Endodermal cell (in vitro differentiated cells): ENCODE results near the gene CSN2. TPM values are rescaled to one million over a fixed set of nuclear protein-coding genes. Genes with fewer than 3 reads are reported as not detected.

Source experiments
- DNase-seq: peaks from one replicate; pipeline ENCODE4 v3.0.0-alpha.2; 2017
- H3K27ac ChIP-seq: 2 replicates; pipeline ENCODE4 v1.5.1; 2013; ENCODE audit warnings: mild to moderate bottlenecking, low read depth, low read length, moderate library complexity
- H3K27me3 ChIP-seq: 2 replicates; pipeline ENCODE4 v1.6.1; 2013; ENCODE audit warnings: mild to moderate bottlenecking, low read length, moderate library complexity; ENCODE audit not compliant: insufficient read depth, control insufficient read depth, poor library complexity, severe bottlenecking
- H3K36me3 ChIP-seq: 2 replicates; pipeline ENCODE4 v1.7.0; 2013; ENCODE audit warnings: mild to moderate bottlenecking, low read length, moderate library complexity; ENCODE audit not compliant: control insufficient read depth, insufficient read depth
- H3K4me1 ChIP-seq: one replicate; pipeline ENCODE4 v1.7.0; 2013; ENCODE audit warnings: low read length; ENCODE audit not compliant: control insufficient read depth, insufficient read depth
- H3K4me3 ChIP-seq: 2 replicates; pipeline ENCODE4 v1.5.1; 2013; ENCODE audit warnings: mild to moderate bottlenecking, low read length, moderate library complexity
- H3K9ac ChIP-seq: 2 replicates; pipeline ENCODE4 v1.6.1; 2013; ENCODE audit warnings: mild to moderate bottlenecking, low read length, moderate library complexity; ENCODE audit not compliant: poor library complexity, severe bottlenecking; ENCODE audit errors: extremely low read depth
- H3K9me3 ChIP-seq: 2 replicates; pipeline ENCODE4 v1.6.1; 2013; ENCODE audit warnings: mild to moderate bottlenecking, low read length, moderate library complexity; ENCODE audit not compliant: control insufficient read depth
- H3K27ac Mint-ChIP-seq: 2 replicates; pipeline ENCODE4 v1.8.0; 2020; ENCODE audit warnings: mixed read lengths
- H3K27me3 Mint-ChIP-seq: 2 replicates; pipeline ENCODE4 v1.8.0; 2021; ENCODE audit warnings: mild to moderate bottlenecking, mixed read lengths; ENCODE audit not compliant: insufficient read depth
- H3K36me3 Mint-ChIP-seq: 2 replicates; pipeline ENCODE4 v1.8.0; 2020; ENCODE audit warnings: low read depth, mixed read lengths
- H3K4me1 Mint-ChIP-seq: 2 replicates; pipeline ENCODE4 v1.8.0; 2020; ENCODE audit warnings: mixed read lengths
- H3K4me3 Mint-ChIP-seq: 2 replicates; pipeline ENCODE4 v1.8.0; 2020; ENCODE audit warnings: mild to moderate bottlenecking, moderate library complexity, mixed read lengths
- H3K9me3 Mint-ChIP-seq: 2 replicates; pipeline ENCODE4 v1.8.0; 2020; ENCODE audit warnings: mild to moderate bottlenecking, mixed read lengths
- WGBS, 2 experiments: methylation state at CpG; one replicate each; pipeline versions ENCODE4 v1.1.5 to v1.1.7; 2013; ENCODE audit warnings: missing lambda C conversion rate in 2 of 2, mixed read lengths in 1 of 2; ENCODE audit not compliant: insufficient coverage in 1 of 2, insufficient read length in 1 of 2; 5-methylcytosine and 5-hydroxymethylcytosine counted together
- long read RNA-seq, 4 experiments: library from polyadenylated mRNA in 2 of 4; library from RNA in 1 of 4; library from capped mRNA in 1 of 4; stranded (forward) in 3 of 4; unstranded in 1 of 4; transcript quantifications; one replicate each; pipeline ENCODE4 v2.0.0, GENCODE V29; 2020 to 2021; ENCODE audit warnings: inconsistent platforms in 1 of 4
- polyA plus RNA-seq, 2 experiments: library from polyadenylated mRNA; stranded (reverse); fragments of 50-300 nt; gene quantifications; one replicate each; pipeline ENCODE4 v1.2.3, GENCODE V29; 2013
- total RNA-seq, 2 donors: library from RNA; stranded (reverse); fragmentation: NEBNext Ultra II Directional in 1 of 2; extraction: Animal tissue kit (Norgen Biotek cat#: 25700) in 1 of 2; gene quantifications; 2 replicates in 1 of 2; 3 replicates in 1 of 2; pipeline ENCODE4 v1.2.1, GENCODE V29; 2021
- TF ChIP-seq, protein P1 (sequence below): fragments of 200-600 bp; sonication (generic); conservative IDR thresholded peaks from 2 replicates; pipeline ENCODE4 v1.5.0; 2021; ENCODE audit warnings: antibody characterized with exemption, mild to moderate bottlenecking

Gene CSN2, protein sequence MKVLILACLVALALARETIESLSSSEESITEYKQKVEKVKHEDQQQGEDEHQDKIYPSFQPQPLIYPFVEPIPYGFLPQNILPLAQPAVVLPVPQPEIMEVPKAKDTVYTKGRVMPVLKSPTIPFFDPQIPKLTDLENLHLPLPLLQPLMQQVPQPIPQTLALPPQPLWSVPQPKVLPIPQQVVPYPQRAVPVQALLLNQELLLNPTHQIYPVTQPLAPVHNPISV
- total RNA-seq = not detected
- polyA plus RNA-seq (2013, experiment 1 of 2) = not detected
- not detected for polyA plus RNA-seq (2013, experiment 2 of 2)
- long read RNA-seq, experiment 1 = 0 reads
- long read RNA-seq, experiment 2 = 0 reads
- long read RNA-seq, experiment 3 = 0 reads
- long read RNA-seq, experiment 4 = 0 reads

DNA sequence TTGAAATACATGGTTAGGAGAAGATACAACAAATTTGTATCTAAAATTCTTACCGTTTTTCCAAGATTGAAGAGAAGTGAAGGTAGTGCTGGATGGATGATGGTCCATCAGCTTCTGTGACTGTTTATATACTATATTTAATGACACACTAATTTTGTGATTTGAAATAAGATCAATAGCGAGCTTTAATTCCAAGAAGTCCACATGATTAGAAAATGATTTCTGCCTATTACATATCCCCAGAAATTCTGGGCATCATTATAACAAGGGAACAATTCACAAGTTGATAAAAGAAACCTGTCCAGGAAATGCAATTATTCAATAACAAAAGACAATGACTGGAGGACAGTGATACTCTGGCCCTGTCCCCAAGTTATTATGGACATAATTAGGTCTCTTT, at the start of gene CSN2:
Gene CSN2, minus strand, starts transcription at position 101 of the 400 bp plus-strand sequence. CDS start 4,733 bp downstream, outside the sequence.
- no peaks in the 10 kb centered on the region for H3K27me3 Mint-ChIP-seq
- Histone ChIP-seq H3K4me3 (no peak within 1 kb of the TSS), H3K27me3 (no peaks in the 10 kb centered on the region), H3K9me3 (no peaks in the 10 kb centered on the region), H3K9ac (no peak within 1 kb of the TSS), H3K27ac (no peak within 1 kb of the TSS), H3K4me1 (no peaks in the 10 kb centered on the region), H3K36me3 (no peaks in the 10 kb centered on the region)
- no peak for DNase-seq
- H3K27ac Mint-ChIP-seq = no peak within 1 kb of the TSS
- H3K4me1 Mint-ChIP-seq = no peaks in the 10 kb centered on the region
- H3K36me3 Mint-ChIP-seq = no peaks in the 10 kb centered on the region
- WGBS, 2 experiments = 87% methylated on average over 2 of the region's 2 CpGs; no CpG with 5 or more reads in 1 of the 2 experiments
- TF ChIP-seq, protein P1, sequence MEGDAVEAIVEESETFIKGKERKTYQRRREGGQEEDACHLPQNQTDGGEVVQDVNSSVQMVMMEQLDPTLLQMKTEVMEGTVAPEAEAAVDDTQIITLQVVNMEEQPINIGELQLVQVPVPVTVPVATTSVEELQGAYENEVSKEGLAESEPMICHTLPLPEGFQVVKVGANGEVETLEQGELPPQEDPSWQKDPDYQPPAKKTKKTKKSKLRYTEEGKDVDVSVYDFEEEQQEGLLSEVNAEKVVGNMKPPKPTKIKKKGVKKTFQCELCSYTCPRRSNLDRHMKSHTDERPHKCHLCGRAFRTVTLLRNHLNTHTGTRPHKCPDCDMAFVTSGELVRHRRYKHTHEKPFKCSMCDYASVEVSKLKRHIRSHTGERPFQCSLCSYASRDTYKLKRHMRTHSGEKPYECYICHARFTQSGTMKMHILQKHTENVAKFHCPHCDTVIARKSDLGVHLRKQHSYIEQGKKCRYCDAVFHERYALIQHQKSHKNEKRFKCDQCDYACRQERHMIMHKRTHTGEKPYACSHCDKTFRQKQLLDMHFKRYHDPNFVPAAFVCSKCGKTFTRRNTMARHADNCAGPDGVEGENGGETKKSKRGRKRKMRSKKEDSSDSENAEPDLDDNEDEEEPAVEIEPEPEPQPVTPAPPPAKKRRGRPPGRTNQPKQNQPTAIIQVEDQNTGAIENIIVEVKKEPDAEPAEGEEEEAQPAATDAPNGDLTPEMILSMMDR = no peak
- H3K9me3 Mint-ChIP-seq = no peaks in the 10 kb centered on the region
- no peak within 1 kb of the TSS for H3K4me3 Mint-ChIP-seq

DNA sequence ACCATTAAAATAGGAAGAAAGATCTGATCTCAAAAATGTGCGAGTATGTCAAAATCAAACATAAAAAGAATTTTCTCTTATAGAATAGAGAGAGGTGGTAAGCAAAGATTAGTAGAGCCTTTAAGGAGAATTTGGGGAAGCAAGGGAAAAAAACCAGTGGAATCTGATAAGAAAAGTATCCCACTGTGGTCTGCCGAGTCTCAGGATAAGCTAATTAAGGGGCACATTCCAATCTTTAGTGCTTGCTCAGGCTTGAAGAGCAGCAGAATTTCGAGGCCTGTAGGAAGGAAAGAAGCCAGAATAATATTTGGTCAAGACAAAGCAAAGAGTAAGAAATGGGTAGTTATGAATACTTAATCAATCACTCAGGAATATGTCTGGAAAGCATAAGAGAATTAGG, 43.2 kb upstream of the CSN2 start:
- Histone ChIP-seq H3K27me3 (no peaks in the 10 kb centered on the region), H3K4me3 (no peak overlapping the region), H3K27ac (no peak overlapping the region), H3K4me1 (no peaks in the 10 kb centered on the region), H3K9me3 (no peaks in the 10 kb centered on the region), H3K36me3 (no peaks in the 10 kb centered on the region), H3K9ac (no peak overlapping the region)
- DNase-seq = no peak
- TF ChIP-seq, protein P1 = no peak
- Mint-ChIP-seq H3K27me3 (no peaks in the 10 kb centered on the region), H3K9me3 (no peaks in the 10 kb centered on the region), H3K36me3 (no peaks in the 10 kb centered on the region), H3K27ac (no peak overlapping the region), H3K4me1 (peaks cover 4% of the 10 kb centered on the region), H3K4me3 (no peak overlapping the region)
- 81 to 83% methylated on average over 2 of the region's 3 CpGs for WGBS, 2 experiments

DNA sequence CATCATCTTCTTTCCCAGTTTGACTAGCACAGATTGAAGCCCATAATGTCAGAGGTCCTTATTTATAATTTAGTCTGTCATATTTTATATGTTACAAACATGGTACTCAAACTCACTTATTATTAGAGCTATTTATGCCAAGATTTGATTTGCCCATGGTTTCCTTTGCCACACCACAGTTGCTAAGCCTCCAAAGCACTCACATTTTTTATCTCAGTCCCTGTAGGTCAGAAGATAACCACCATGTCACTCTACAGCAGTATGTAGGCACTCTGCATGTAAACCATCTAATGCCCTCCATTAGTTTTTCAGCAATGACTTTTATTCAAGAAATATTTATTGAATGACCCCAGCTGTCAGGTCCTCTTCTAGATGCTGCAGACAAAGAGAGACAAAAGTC, 37.0 kb upstream of the CSN2 start:
- Mint-ChIP-seq H3K9me3 (no peaks in the 10 kb centered on the region), H3K36me3 (no peaks in the 10 kb centered on the region), H3K27ac (no peak overlapping the region), H3K4me1 (peaks cover 6% of the 10 kb centered on the region), H3K4me3 (no peak overlapping the region), H3K27me3 (no peaks in the 10 kb centered on the region)
- H3K36me3 ChIP-seq = no peaks in the 10 kb centered on the region
- no peak for DNase-seq
- no peak overlapping the region for H3K9ac ChIP-seq
- TF ChIP-seq, protein P1 = no peak
- H3K4me3 ChIP-seq = no peak overlapping the region
- no peak overlapping the region for H3K27ac ChIP-seq
- no peaks in the 10 kb centered on the region for H3K4me1 ChIP-seq
- no peaks in the 10 kb centered on the region for H3K9me3 ChIP-seq
- H3K27me3 ChIP-seq = no peaks in the 10 kb centered on the region
